HepG2 (cell line): ENCODE measurements around the gene CSMD2.

Source experiments
- HIVEP1 ChIP-seq: sonication (generic); formaldehyde crosslinking; IDR thresholded peaks from 2 replicates; pipeline ENCODE4 v1.4.0; 2020; ENCODE audit warnings: mild to moderate bottlenecking, missing genetic modification reagents
- RAD21 ChIP-seq: fragments of 450-650 bp; formaldehyde crosslinking; IDR thresholded peaks from 2 replicates; pipeline ENCODE4 v1.5.0; 2020; ENCODE audit warnings: mild to moderate bottlenecking
- REST ChIP-seq, 2 experiments: IDR thresholded peaks; 2 replicates each; pipeline ENCODE4 v1.6.1; 2011 to 2012; ENCODE audit warnings: low read length in 2 of 2, borderline replicate concordance in 1 of 2, low read depth in 1 of 2, mild to moderate bottlenecking in 1 of 2, moderate library complexity in 1 of 2
- RFX5 ChIP-seq: IDR thresholded peaks from 2 replicates; pipeline ENCODE4 v1.6.1; 2011; ENCODE audit warnings: low read depth, low read length, improper control_type of control experiment
- SMC3 ChIP-seq: IDR thresholded peaks from 2 replicates; pipeline ENCODE4 v1.6.1; 2011; ENCODE audit warnings: low read length, improper control_type of control experiment
- ZBTB46 ChIP-seq: sonication (generic); formaldehyde crosslinking; IDR thresholded peaks from 2 replicates; pipeline ENCODE4 v1.4.0; 2020; ENCODE audit warnings: mild to moderate bottlenecking, missing genetic modification reagents, borderline replicate concordance
- ZNF331 ChIP-seq: sonication (generic); formaldehyde crosslinking; IDR thresholded peaks from 2 replicates; pipeline ENCODE4 v1.4.0; 2020; ENCODE audit warnings: missing genetic modification reagents
- ZNF710 ChIP-seq: sonication (generic); formaldehyde crosslinking; IDR thresholded peaks from 2 replicates; pipeline ENCODE4 v1.5.0; 2020; ENCODE audit warnings: mild to moderate bottlenecking, missing genetic modification reagents, borderline replicate concordance
- TF ChIP-seq, protein P1 (sequence below): sonication (generic); formaldehyde crosslinking; IDR thresholded peaks from 2 replicates; pipeline ENCODE4 v1.8.1; 2023; ENCODE audit warnings: missing genetic modification reagents, inconsistent platforms, borderline replicate concordance

DNA sequence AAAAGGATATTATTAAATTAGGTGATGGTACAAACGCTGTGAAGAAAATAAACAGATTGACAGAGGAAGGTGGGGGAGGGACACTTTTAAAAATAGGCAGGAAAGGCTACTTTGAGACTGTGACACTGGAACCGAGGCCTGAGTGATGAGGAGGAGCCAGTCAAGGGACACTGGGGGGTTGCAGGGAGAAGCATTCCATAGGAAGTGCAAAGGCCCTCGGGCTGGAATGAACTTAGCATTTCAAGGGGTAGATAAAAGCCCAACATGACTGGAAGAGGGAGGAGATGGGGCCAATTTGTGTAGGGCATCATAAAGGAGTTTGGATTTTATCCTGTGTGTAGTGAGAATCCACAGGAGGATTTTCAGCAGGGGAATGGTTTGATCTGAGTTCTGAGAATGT, 27.6 kb upstream of the CSMD2 start:
- no peak for TF ChIP-seq RFX5
- no peak for TF ChIP-seq ZNF710 (CRISPR knock-in tag)
- TF ChIP-seq HIVEP1 (CRISPR knock-in tag) = no peak
- TF ChIP-seq ZBTB46 (CRISPR knock-in tag) = no peak
- TF ChIP-seq, protein P1, sequence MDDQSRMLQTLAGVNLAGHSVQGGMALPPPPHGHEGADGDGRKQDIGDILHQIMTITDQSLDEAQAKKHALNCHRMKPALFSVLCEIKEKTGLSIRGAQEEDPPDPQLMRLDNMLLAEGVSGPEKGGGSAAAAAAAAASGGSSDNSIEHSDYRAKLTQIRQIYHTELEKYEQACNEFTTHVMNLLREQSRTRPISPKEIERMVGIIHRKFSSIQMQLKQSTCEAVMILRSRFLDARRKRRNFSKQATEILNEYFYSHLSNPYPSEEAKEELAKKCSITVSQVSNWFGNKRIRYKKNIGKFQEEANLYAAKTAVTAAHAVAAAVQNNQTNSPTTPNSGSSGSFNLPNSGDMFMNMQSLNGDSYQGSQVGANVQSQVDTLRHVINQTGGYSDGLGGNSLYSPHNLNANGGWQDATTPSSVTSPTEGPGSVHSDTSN = no peak
- TF ChIP-seq SMC3 = no peak
- no peak for TF ChIP-seq ZNF331 (CRISPR knock-in tag)
- no peak for TF ChIP-seq REST (IDR thresholded peaks at IDR 0.05; ENCODE audit: borderline replicate concordance in 1 of 2, low read depth in 1 of 2, low read length in 2 of 2)
- no peak for TF ChIP-seq RAD21
